ENCODE measurements around the gene LRRC28.

DNA sequence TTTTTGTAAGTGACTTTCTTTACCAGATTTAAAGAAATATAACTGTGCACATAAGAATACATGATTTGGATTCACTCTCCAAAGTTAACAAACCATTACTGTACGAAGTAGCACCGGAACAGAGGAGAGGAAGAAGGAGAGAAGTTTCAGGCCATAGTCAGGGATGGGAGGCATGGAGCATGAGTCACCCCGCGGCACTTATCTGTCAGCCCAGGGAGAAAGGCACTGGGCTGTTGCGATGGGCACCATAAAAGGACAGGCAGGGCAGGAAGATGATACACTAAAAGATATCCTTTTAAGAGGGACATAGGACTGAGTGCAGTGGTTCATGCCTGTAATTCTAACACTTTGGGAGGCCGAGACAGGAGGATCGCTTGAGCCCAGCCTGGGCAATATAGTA, 38.9 kb upstream of the LRRC28 start:
- TF ChIP-seq SPI1 (IDR thresholded peaks at IDR 0.05; ENCODE audit: borderline replicate concordance, low read depth) (no peak), CTCF (IDR thresholded peaks at IDR 0.05; ENCODE audit: insufficient read depth, low read length) (no peak), POLR2AphosphoS5 (IDR thresholded peaks at IDR 0.05; ENCODE audit: low read depth) (no peak)
- TF ChIP-seq, protein P1, sequence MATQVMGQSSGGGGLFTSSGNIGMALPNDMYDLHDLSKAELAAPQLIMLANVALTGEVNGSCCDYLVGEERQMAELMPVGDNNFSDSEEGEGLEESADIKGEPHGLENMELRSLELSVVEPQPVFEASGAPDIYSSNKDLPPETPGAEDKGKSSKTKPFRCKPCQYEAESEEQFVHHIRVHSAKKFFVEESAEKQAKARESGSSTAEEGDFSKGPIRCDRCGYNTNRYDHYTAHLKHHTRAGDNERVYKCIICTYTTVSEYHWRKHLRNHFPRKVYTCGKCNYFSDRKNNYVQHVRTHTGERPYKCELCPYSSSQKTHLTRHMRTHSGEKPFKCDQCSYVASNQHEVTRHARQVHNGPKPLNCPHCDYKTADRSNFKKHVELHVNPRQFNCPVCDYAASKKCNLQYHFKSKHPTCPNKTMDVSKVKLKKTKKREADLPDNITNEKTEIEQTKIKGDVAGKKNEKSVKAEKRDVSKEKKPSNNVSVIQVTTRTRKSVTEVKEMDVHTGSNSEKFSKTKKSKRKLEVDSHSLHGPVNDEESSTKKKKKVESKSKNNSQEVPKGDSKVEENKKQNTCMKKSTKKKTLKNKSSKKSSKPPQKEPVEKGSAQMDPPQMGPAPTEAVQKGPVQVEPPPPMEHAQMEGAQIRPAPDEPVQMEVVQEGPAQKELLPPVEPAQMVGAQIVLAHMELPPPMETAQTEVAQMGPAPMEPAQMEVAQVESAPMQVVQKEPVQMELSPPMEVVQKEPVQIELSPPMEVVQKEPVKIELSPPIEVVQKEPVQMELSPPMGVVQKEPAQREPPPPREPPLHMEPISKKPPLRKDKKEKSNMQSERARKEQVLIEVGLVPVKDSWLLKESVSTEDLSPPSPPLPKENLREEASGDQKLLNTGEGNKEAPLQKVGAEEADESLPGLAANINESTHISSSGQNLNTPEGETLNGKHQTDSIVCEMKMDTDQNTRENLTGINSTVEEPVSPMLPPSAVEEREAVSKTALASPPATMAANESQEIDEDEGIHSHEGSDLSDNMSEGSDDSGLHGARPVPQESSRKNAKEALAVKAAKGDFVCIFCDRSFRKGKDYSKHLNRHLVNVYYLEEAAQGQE (IDR thresholded peaks at IDR 0.05; ENCODE audit: insufficient replicate concordance, low read depth) = no peak
